Measurements from ENCODE around the gene ST6GALNAC4.

The ST6GALNAC4 gene

GRCh38 chr9:127928676-127929624, 12.1 kb upstream of the ST6GALNAC4 start:
- DNase-seq: no peak

GRCh38 chr9:127927988-127928675, 11.3 kb upstream of the ST6GALNAC4 start:
- DNase-seq: no peak

GRCh38 chr9:127927201-127927987, 10.6 kb upstream of the ST6GALNAC4 start:
- DNase-seq: peak; percentile 73

- no peak for DNase-seq
Observed at GRCh38 chr9:127926906-127927200, 10.0 kb upstream of the ST6GALNAC4 start.

- DNase-seq: no peak
Observed at GRCh38 chr9:127925959-127926905, 9.4 kb upstream of the ST6GALNAC4 start.

GRCh38 chr9:127924736-127925444, 8.0 kb upstream of the ST6GALNAC4 start:
- no peak for DNase-seq

GRCh38 chr9:127923771-127924170, 6.9 kb upstream of the ST6GALNAC4 start:
- DNase-seq: no peak

- DNase-seq: no peak
Observed at GRCh38 chr9:127923046-127923445, 6.2 kb upstream of the ST6GALNAC4 start.

- peak; percentile 74 for DNase-seq
Observed at GRCh38 chr9:127921557-127922120, 4.8 kb upstream of the ST6GALNAC4 start.

- no peak for DNase-seq
Observed at GRCh38 chr9:127920794-127921193, 4.0 kb upstream of the ST6GALNAC4 start.

GRCh38 chr9:127919253-127919815, 2.5 kb upstream of the ST6GALNAC4 start:
- DNase-seq: no peak

- DNase-seq: no peak
Observed at GRCh38 chr9:127918183-127919107, 1.6 kb upstream of the ST6GALNAC4 start.

GRCh38 chr9:127917603-127918002, 762 bp upstream of the ST6GALNAC4 start:
- no peak for DNase-seq

GRCh38 chr9:127915801-127916719, 781 bp downstream of the ST6GALNAC4 start:
- no peak for DNase-seq

- DNase-seq: no peak
Observed at GRCh38 chr9:127915325-127915752, 1.5 kb downstream of the ST6GALNAC4 start.

- DNase-seq: no peak
Observed at GRCh38 chr9:127913682-127914081, 3.2 kb downstream of the ST6GALNAC4 start.

GRCh38 chr9:127912882-127913281, 4.0 kb downstream of the ST6GALNAC4 start:
- no peak for DNase-seq

GRCh38 chr9:127912296-127912695, 4.5 kb downstream of the ST6GALNAC4 start:
- DNase-seq: no peak

Data from effector CD4-positive, alpha-beta T cell (primary cell).